CD4-positive, alpha-beta T cell treated with Interleukin-6 for 4 hours (primary cell): Measurements from ENCODE around the gene CYP4V2.
"Not testable (repeated sequence)": the region's sequence is repeated elsewhere in the genome, so short reads cannot be mapped to it uniquely, and the experiment has no call there.

Experiments
- DNase-seq: peaks from one replicate; pipeline ENCODE4 v3.0.0-alpha.2; 2020; ENCODE audit warnings: mixed read lengths

The CYP4V2 gene

GRCh38 chr4:186236126-186236525, 44.8 kb downstream of the CYP4V2 start:
- DNase-seq, result no peak

GRCh38 chr4:186240452-186240847, 49.1 kb downstream of the CYP4V2 start:
- DNase-seq, result no peak

- no peak for DNase-seq
Observed at GRCh38 chr4:186240848-186241491, 49.6 kb downstream of the CYP4V2 start.

DNA sequence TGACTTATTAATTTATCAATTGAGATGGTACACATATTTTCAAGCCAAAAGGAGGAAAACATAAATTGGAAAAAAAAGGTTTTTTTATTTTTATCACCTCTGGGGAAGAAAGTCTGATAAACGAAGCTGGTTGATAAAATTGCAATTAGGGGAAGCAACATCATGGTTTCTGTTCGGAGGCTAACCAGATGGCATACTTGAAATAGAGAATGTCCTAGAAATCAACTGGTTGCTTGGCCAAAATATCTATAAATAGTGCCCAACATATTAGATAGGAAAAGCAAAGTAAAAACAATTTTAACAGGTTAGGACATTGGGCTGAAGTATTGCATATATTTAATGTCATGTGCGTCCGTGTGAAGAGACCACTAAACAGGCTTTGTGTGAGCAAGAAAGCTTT, 50.2 kb downstream of the CYP4V2 start:
- DNase-seq, result no peak

DNA sequence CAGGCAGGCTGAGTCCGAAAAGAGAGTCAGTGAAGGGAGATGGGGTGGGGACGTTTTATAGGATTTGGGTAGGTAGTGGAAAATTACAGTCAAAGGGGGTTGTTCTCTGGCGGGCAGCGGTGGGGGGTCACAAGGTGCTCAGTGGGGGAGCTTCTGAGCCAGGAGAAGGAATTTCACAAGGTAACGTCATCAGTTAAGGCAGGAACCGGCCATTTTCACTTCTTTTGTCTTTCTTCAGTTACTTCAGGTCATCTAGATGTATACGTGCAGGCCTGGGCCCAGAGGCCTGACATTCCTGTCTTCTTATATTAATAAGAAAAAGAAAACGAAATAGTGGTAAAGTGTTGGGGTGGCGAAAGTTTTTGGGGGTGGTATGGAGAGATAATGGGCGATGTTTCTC, 50.7 kb downstream of the CYP4V2 start:
- not testable (repeated sequence) for DNase-seq

DNA sequence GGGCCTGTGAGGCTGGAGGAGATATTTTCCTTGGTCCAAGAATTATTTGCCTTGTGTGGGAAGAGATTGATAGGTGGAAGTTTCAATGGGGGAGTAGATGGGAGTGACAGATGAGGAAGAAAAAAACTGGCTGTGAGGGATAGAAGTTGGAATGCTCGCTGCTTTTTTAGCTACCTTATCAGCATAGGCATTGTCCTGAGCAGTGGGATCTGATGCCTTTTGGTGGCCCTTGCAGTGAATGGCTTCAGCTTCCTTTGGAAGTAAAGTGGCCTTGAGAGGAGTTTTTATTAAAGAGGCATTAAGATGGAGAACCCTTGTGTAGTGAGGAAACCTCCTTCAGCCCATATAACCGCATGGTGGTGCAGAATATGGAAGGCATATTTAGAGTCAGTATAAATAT, 52.0 kb downstream of the CYP4V2 start:
- DNase-seq, result no peak

- no peak for DNase-seq
Observed at GRCh38 chr4:186244835-186245234, 53.5 kb downstream of the CYP4V2 start.

DNA sequence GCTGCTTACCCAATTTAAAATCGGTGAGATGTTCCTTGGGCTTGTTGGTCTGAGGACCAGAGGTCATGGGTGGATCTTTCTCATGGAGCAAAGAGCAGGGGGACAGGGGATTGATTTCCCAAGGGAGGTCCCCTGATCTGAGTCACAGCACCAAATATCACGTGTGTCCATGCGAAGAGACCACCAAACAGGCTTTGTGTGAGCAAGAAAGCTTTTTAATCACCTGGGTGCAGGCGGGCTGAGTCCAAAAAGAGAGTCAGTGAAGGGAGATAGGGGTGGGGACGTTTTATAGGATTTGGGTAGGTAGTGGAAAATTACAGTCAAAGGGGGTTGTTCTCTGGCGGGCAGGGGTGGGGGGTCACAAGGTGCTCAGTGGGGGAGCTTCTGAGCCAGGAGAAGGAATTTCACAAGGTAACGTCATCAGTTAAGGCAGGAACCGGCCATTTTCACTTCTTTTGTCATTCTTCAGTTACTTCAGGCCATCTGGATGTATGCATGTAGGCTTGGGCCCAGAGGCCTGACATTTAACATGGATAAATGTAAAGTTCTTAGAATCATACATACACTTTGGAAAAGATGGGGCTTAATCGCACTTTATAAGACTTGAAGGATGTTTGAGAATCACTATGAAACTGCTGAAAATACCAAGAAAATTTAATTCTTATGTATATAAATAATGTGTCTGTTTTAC, 55.8 kb downstream of the CYP4V2 start:
- not testable (repeated sequence) for DNase-seq

GRCh38 chr4:186248643-186249042, 57.3 kb downstream of the CYP4V2 start:
- DNase-seq, result no peak

DNA sequence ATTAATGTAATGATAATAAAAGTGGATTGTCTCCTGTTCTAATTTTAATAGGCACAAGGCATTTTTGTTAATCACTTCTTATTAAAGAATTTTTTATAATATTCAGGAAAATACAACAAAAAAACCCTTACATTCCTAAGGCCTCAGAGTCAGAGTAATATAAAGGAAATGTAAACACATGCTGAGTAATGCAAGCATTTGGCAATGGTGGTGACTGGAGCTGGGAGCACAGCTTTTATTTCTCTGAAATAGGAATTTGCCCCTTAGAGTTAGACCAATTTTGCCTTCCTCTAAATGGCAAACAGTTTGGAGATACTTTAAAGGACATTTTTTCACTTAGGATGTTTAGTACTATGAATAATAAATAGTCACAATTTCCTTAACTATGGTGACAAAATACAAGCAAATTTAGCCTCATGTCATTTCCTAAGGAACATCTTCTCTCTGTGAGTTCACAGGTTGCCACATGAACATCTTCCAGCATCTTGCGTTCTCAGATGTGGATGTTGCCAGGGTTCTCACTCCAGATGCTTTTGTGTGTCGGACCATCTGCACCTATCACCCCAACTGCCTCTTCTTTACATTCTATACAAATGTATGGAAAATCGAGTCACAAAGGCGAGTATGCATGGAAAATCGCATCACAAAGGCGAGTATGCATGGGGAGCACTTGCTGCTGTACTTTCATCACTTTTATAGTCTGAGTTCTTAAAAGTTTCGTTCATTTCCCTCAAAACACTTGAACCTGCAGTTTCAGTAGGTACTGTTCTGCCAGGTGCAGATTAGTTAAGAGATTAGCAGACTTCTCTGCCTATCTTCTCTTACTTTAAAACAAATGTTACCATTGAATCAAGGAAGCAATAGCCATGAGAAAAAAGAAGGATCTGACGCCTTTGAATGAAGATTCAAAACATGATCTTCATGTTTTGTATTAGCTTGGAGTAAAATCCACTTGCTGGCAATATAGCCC, 58.7 kb downstream of the CYP4V2 start:
- DNase-seq, result no peak

DNA sequence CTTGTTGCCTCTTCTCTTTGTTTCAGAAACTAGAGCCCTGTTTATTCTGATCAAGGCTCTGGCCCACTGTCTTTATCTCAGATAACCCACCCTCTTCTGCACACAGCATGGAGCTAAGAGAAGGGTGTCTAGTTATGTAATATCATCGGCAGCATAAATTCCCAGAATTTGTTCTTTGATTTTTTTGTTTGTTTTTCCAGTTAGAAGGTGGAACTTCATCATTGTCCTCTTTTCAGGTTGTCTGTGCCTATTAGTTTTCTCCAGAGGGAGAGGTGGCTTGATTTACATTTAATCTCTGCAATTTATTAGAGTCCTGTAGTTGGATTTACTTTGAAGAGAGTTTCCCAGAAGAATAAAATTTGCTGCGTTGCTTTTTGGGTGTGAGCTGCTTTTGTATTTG, 59.4 kb downstream of the CYP4V2 start:
- no peak for DNase-seq

GRCh38 chr4:186255122-186255521, 63.8 kb downstream of the CYP4V2 start:
- no peak for DNase-seq

DNA sequence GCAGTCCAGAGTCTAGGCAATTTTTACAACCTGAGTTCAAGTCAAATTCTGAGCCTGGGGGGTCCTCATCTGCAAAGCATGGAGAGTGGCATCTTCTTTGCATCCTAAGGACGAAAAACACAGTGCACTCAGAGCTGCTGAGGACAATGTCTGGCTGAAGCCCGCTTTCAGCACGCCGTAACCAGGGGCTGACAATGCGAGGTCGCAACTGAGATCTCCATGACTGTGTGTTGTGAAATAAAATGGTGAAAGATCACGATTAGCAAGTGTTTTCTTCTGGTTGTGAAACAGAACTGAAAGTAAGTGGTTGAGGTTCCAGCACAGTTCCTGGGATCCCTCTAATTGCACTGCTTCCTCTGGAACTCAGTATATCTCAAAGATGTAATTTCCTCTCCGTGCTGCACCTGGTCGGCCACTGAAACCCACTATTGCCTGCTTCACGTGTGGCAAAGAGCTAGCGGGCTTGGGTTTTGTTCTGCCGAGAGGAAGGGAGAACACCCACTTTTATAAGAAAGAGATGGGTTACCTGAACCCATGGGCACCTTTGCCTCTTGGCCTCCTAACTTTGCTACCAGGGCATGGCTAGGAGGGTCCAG, 66.9 kb downstream of the CYP4V2 start:
- no peak for DNase-seq

- no peak for DNase-seq
Observed at GRCh38 chr4:186260117-186260503, 68.7 kb downstream of the CYP4V2 start.
